NB4 (cell line): ENCODE results near the gene TAAR9.
A peak's percentile ranks its signal among the peaks of the same experiment; 100 is the strongest.
"Not testable (repeated sequence)": the region's sequence is repeated elsewhere in the genome, so short reads cannot be mapped to it uniquely, and the experiment has no call there.

ENCODE experiments used
- DNase-seq: peaks from one replicate; pipeline ENCODE4 v3.0.0; 2010; ENCODE audit warnings: low read depth
- H3K4me3 ChIP-seq: one replicate; pipeline ENCODE4 v1.5.1; 2011; ENCODE audit warnings: mild to moderate bottlenecking, low read depth, low read length, moderate library complexity
- CTCF ChIP-seq: IDR thresholded peaks from one replicate; pipeline ENCODE4 v1.5.1; 2012; ENCODE audit warnings: low read depth, low read length
- MAX ChIP-seq: IDR thresholded peaks from 2 replicates; pipeline ENCODE4 v1.6.1; 2011; ENCODE audit warnings: low read depth, low read length
- MYC ChIP-seq: IDR thresholded peaks from 2 replicates; pipeline ENCODE4 v1.6.1; 2011; ENCODE audit warnings: low read depth, low read length
- POLR2A ChIP-seq: IDR thresholded peaks from 2 replicates; pipeline ENCODE4 v1.6.1; 2011; ENCODE audit warnings: mild to moderate bottlenecking; ENCODE audit not compliant: insufficient read length; ENCODE audit errors: extremely low read depth

TAAR9 gene

GRCh38 chr6:132524646-132525045 is 13.4 kb upstream of the TAAR9 start:
- H3K4me3 ChIP-seq, result no peak overlapping the region
- TF ChIP-seq MAX (no peak), POLR2A (no peak), MYC (no peak), CTCF (no peak)

GRCh38 chr6:132525866-132526265 is 12.2 kb upstream of the TAAR9 start:
- no peak overlapping the region for H3K4me3 ChIP-seq
- TF ChIP-seq POLR2A, result no peak
- TF ChIP-seq MYC, result no peak
- TF ChIP-seq MAX, result no peak
- TF ChIP-seq CTCF, result no peak
- DNase-seq, result no peak

More at GRCh38 chr6:132524646-132525045, 13.4 kb upstream of the TAAR9 start:
- DNase-seq, result no peak

GRCh38 chr6:132526461-132526860 is 11.6 kb upstream of the TAAR9 start:
- no peak for DNase-seq
- H3K4me3 ChIP-seq, result no peak overlapping the region
- TF ChIP-seq MAX (no peak), MYC (no peak), POLR2A (no peak), CTCF (no peak)

GRCh38 chr6:132527791-132528190 is 10.3 kb upstream of the TAAR9 start:
- peak; percentile 68 for DNase-seq
- TF ChIP-seq MYC, result no peak
- no peak overlapping the region for H3K4me3 ChIP-seq

GRCh38 chr6:132530293-132530974 is 7.6 kb upstream of the TAAR9 start:
- DNase-seq, result peak; percentile 76
- H3K4me3 ChIP-seq, result no peak overlapping the region
- TF ChIP-seq MAX (no peak), CTCF (peak; percentile 69), POLR2A (no peak), MYC (no peak)

GRCh38 chr6:132534546-132534945 is 3.5 kb upstream of the TAAR9 start:
- not testable (repeated sequence) for H3K4me3 ChIP-seq, DNase-seq

GRCh38 chr6:132537145-132537544 is 932 bp upstream of the TAAR9 start:
- TF ChIP-seq MAX (no peak), CTCF (no peak), POLR2A (no peak), MYC (no peak)
- DNase-seq, result no peak
- no peak overlapping the region for H3K4me3 ChIP-seq
